GM23338 (cell line): Measurements from ENCODE around the gene FAM124B. TPM values are rescaled to one million over a fixed set of nuclear protein-coding genes. Genes with fewer than 3 reads are reported as not detected.

Experiments
- ATAC-seq: fragments of 200-7000 bp; cut with Tn5 transposase; 3 replicates; pipeline ENCODE4 v1.9.1; 2020
- DNase-seq: peaks from one replicate; pipeline ENCODE4 v3.0.0-alpha.2; 2015; ENCODE audit warnings: low spot score
- H2AFZ ChIP-seq: fragments of 200-600 bp; sonication (generic); 2 replicates; pipeline ENCODE4 v1.8.0; 2016; ENCODE audit warnings: antibody characterized with exemption, mild to moderate bottlenecking, moderate library complexity
- H3F3A ChIP-seq: fragments of 200-600 bp; sonication (generic); replicated peaks from 2 replicates; pipeline ENCODE4 v1.8.0; 2017; ENCODE audit warnings: antibody characterized with exemption, mixed run types, low read depth
- H3K27ac ChIP-seq: fragments of 200-600 bp; sonication (generic); 2 replicates; pipeline ENCODE4 v1.6.1; 2016; ENCODE audit warnings: low read depth
- H3K27me3 ChIP-seq: fragments of 200-600 bp; sonication (generic); 2 replicates; pipeline ENCODE4 v1.8.0; 2016; ENCODE audit warnings: mild to moderate bottlenecking, mixed run types, moderate library complexity; ENCODE audit not compliant: insufficient read depth
- H3K36me3 ChIP-seq: fragments of 200-600 bp; sonication (generic); 2 replicates; pipeline ENCODE4 v1.8.0; 2016; ENCODE audit warnings: mild to moderate bottlenecking; ENCODE audit not compliant: insufficient read depth
- H3K4me1 ChIP-seq: fragments of 200-600 bp; sonication (generic); 2 replicates; pipeline ENCODE4 v1.8.0; 2016; ENCODE audit warnings: mild to moderate bottlenecking, moderate library complexity; ENCODE audit not compliant: insufficient read depth
- H3K4me2 ChIP-seq: fragments of 200-600 bp; sonication (generic); 2 replicates; pipeline ENCODE4 v1.7.1; 2017; ENCODE audit warnings: mixed run types
- H3K4me3 ChIP-seq: fragments of 200-600 bp; sonication (generic); 2 replicates; pipeline ENCODE4 v1.6.1; 2016; ENCODE audit warnings: mixed run types
- H3K79me2 ChIP-seq: fragments of 200-600 bp; sonication (generic); replicated peaks from 2 replicates; pipeline ENCODE4 v1.8.0; 2017; ENCODE audit warnings: mild to moderate bottlenecking; ENCODE audit not compliant: insufficient read depth
- H3K9me2 ChIP-seq: fragments of 200-600 bp; sonication (generic); 2 replicates; pipeline ENCODE4 v1.8.0; 2017; ENCODE audit not compliant: insufficient read depth
- H4K20me1 ChIP-seq: fragments of 200-600 bp; sonication (generic); replicated peaks from 2 replicates; pipeline ENCODE4 v1.8.0; 2017; ENCODE audit warnings: mild to moderate bottlenecking; ENCODE audit not compliant: insufficient read depth
- H3K27ac Mint-ChIP-seq: 2 replicates; pipeline ENCODE4 v1.8.0; 2020; ENCODE audit warnings: inconsistent platforms, mild to moderate bottlenecking, moderate library complexity, mixed read lengths
- H3K27me3 Mint-ChIP-seq: 3 replicates; pipeline ENCODE4 v1.8.0; 2022; ENCODE audit warnings: low read depth, mild to moderate bottlenecking, moderate library complexity, mixed read lengths, inconsistent platforms; ENCODE audit not compliant: insufficient read depth, poor library complexity
- H3K36me3 Mint-ChIP-seq: 3 replicates; pipeline ENCODE4 v1.8.0; 2021; ENCODE audit warnings: low read depth, mild to moderate bottlenecking, inconsistent platforms, moderate library complexity, mixed read lengths
- H3K4me1 Mint-ChIP-seq: 3 replicates; pipeline ENCODE4 v1.8.0; 2020; ENCODE audit warnings: mild to moderate bottlenecking, inconsistent platforms, mixed read lengths
- H3K4me3 Mint-ChIP-seq: 3 replicates; pipeline ENCODE4 v1.8.0; 2021; ENCODE audit warnings: moderate library complexity, mild to moderate bottlenecking, inconsistent platforms, mixed read lengths
- H3K9me3 Mint-ChIP-seq: 3 replicates; pipeline ENCODE4 v1.8.0; 2020; ENCODE audit warnings: moderate library complexity, mild to moderate bottlenecking, inconsistent platforms, mixed read lengths
- CREB1 ChIP-seq: fragments of 250-450 bp; sonication (Bioruptor Pico); IDR thresholded peaks from 2 replicates; pipeline ENCODE4 v1.5.0; 2020; ENCODE audit warnings: low read depth, mild to moderate bottlenecking, moderate library complexity
- CTCF ChIP-seq, 2 experiments: fragments of 200-600 bp in 1 of 2; sonication (generic) in 1 of 2; conservative IDR thresholded peaks; 2 replicates each; pipeline versions ENCODE4 v1.5.1 to v1.6.1; 2016 to 2017; ENCODE audit warnings: antibody characterized with exemption in 2 of 2, low read depth in 2 of 2, mild to moderate bottlenecking in 2 of 2, moderate library complexity in 1 of 2
- ETS1 ChIP-seq: IDR thresholded peaks from 2 replicates; pipeline ENCODE4 v1.6.1; 2016; ENCODE audit warnings: antibody characterized with exemption
- EZH2 ChIP-seq: fragments of 200-600 bp; sonication (generic); IDR thresholded peaks from one replicate; pipeline ENCODE4 v1.8.0; 2017; ENCODE audit warnings: antibody characterized with exemption, mild to moderate bottlenecking, low read depth; ENCODE audit not compliant: unreplicated experiment
- EZH2phosphoT487 ChIP-seq: fragments of 200-600 bp; sonication (generic); IDR thresholded peaks from one replicate; pipeline ENCODE4 v1.8.1; 2018; ENCODE audit warnings: antibody characterized with exemption; ENCODE audit not compliant: unreplicated experiment
- JUNB ChIP-seq: IDR thresholded peaks from one replicate; pipeline ENCODE4 v1.6.1; 2016; ENCODE audit warnings: antibody characterized with exemption; ENCODE audit not compliant: unreplicated experiment
- NANOG ChIP-seq: IDR thresholded peaks from 2 replicates; pipeline ENCODE4 v1.6.1; 2016; ENCODE audit warnings: antibody characterized with exemption, borderline replicate concordance
- POLR2AphosphoS5 ChIP-seq: IDR thresholded peaks from 2 replicates; pipeline ENCODE4 v1.6.1; 2016; ENCODE audit warnings: antibody characterized with exemption, low read depth
- REST ChIP-seq: IDR thresholded peaks from one replicate; pipeline ENCODE4 v1.6.1; 2018; ENCODE audit warnings: antibody characterized with exemption; ENCODE audit not compliant: unreplicated experiment
- STAT1 ChIP-seq: IDR thresholded peaks from one replicate; pipeline ENCODE4 v1.6.1; 2016; ENCODE audit warnings: antibody characterized with exemption; ENCODE audit not compliant: unreplicated experiment
- ZNF114 ChIP-seq: fragments of 250-450 bp; sonication (Bioruptor Pico); IDR thresholded peaks from 2 replicates; pipeline ENCODE4 v1.5.0; 2020; ENCODE audit warnings: mild to moderate bottlenecking, moderate library complexity
- ZNF331 ChIP-seq: fragments of 250-450 bp; sonication (Bioruptor Pico); IDR thresholded peaks from 2 replicates; pipeline ENCODE4 v1.5.0; 2020; ENCODE audit warnings: low read depth, mild to moderate bottlenecking, moderate library complexity
- polyA plus RNA-seq: library from polyadenylated mRNA; unstranded; fragments of >200 nt; fragmentation: Nextera tagmentation; extraction: Ambion mirVana; gene quantifications from 2 replicates; pipeline ENCODE4 v1.2.1, GENCODE V29; 2016
- total RNA-seq: library from RNA; depleted of rRNA; stranded (reverse); fragments of >200 nt; shearing (Covaris generic); gene quantifications from 2 replicates; pipeline ENCODE4 v1.2.3, GENCODE V29; 2014
- TF ChIP-seq, protein P1 (sequence below): fragments of 250-450 bp; sonication (Bioruptor Pico); IDR thresholded peaks from 2 replicates; pipeline ENCODE4 v1.5.0; 2020; ENCODE audit warnings: mild to moderate bottlenecking, moderate library complexity

The FAM124B gene
- total and polyA plus RNA-seq, 2 experiments from 2014 or later: 3.0 to 6.9 TPM

GRCh38 chr2:224400174-224400810 is 1.6 kb downstream of the FAM124B start:
- no peak for DNase-seq
- Mint-ChIP-seq H3K4me3 (no peak overlapping the region), H3K4me1 (peaks cover 6% of the 10 kb centered on the region; the same call in 2 of the 3 replicates), H3K36me3 (peaks cover 11% of the 10 kb centered on the region; the same call in 2 of the 3 replicates), H3K9me3 (peaks cover 7% of the 10 kb centered on the region; the same call in 1 of the 3 replicates), H3K27me3 (peaks cover 1% of the 10 kb centered on the region), H3K27ac (no peak overlapping the region)
- H3K4me2 ChIP-seq: no peak overlapping the region
- no peaks in the 10 kb centered on the region for H3K9me2 ChIP-seq
- peaks cover 7% of the 10 kb centered on the region for H3K4me1 ChIP-seq
- H3K36me3 ChIP-seq: no peaks in the 10 kb centered on the region; the same call in 1 of the 2 replicates
- no peaks in the 10 kb centered on the region for H4K20me1 ChIP-seq
- no peak overlapping the region for H3K4me3 ChIP-seq
- H3K27me3 ChIP-seq: no peaks in the 10 kb centered on the region
- TF ChIP-seq EZH2phosphoT487: no peak
- TF ChIP-seq ZNF114 (CRISPR knock-in tag): no peak
- TF ChIP-seq, protein P1, sequence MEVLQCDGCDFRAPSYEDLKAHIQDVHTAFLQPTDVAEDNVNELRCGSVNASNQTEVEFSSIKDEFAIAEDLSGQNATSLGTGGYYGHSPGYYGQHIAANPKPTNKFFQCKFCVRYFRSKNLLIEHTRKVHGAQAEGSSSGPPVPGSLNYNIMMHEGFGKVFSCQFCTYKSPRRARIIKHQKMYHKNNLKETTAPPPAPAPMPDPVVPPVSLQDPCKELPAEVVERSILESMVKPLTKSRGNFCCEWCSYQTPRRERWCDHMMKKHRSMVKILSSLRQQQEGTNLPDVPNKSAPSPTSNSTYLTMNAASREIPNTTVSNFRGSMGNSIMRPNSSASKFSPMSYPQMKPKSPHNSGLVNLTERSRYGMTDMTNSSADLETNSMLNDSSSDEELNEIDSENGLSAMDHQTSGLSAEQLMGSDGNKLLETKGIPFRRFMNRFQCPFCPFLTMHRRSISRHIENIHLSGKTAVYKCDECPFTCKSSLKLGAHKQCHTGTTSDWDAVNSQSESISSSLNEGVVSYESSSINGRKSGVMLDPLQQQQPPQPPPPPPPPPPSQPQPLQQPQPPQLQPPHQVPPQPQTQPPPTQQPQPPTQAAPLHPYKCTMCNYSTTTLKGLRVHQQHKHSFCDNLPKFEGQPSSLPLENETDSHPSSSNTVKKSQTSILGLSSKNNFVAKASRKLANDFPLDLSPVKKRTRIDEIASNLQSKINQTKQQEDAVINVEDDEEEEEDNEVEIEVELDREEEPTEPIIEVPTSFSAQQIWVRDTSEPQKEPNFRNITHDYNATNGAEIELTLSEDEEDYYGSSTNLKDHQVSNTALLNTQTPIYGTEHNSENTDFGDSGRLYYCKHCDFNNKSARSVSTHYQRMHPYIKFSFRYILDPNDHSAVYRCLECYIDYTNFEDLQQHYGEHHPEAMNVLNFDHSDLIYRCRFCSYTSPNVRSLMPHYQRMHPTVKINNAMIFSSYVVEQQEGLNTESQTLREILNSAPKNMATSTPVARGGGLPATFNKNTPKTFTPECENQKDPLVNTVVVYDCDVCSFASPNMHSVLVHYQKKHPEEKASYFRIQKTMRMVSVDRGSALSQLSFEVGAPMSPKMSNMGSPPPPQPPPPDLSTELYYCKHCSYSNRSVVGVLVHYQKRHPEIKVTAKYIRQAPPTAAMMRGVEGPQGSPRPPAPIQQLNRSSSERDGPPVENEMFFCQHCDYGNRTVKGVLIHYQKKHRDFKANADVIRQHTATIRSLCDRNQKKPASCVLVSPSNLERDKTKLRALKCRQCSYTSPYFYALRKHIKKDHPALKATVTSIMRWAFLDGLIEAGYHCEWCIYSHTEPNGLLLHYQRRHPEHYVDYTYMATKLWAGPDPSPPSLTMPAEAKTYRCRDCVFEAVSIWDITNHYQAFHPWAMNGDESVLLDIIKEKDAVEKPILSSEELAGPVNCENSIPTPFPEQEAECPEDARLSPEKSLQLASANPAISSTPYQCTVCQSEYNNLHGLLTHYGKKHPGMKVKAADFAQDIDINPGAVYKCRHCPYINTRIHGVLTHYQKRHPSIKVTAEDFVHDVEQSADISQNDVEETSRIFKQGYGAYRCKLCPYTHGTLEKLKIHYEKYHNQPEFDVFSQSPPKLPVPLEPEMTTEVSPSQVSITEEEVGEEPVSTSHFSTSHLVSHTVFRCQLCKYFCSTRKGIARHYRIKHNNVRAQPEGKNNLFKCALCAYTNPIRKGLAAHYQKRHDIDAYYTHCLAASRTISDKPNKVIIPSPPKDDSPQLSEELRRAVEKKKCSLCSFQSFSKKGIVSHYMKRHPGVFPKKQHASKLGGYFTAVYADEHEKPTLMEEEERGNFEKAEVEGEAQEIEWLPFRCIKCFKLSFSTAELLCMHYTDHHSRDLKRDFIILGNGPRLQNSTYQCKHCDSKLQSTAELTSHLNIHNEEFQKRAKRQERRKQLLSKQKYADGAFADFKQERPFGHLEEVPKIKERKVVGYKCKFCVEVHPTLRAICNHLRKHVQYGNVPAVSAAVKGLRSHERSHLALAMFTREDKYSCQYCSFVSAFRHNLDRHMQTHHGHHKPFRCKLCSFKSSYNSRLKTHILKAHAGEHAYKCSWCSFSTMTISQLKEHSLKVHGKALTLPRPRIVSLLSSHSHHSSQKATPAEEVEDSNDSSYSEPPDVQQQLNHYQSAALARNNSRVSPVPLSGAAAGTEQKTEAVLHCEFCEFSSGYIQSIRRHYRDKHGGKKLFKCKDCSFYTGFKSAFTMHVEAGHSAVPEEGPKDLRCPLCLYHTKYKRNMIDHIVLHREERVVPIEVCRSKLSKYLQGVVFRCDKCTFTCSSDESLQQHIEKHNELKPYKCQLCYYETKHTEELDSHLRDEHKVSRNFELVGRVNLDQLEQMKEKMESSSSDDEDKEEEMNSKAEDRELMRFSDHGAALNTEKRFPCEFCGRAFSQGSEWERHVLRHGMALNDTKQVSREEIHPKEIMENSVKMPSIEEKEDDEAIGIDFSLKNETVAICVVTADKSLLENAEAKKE (CRISPR knock-in tag): no peak
- no peak for TF ChIP-seq EZH2
- TF ChIP-seq NANOG: no peak
- no peak for TF ChIP-seq POLR2AphosphoS5
- TF ChIP-seq JUNB: no peak
- TF ChIP-seq ZNF331 (CRISPR knock-in tag): no peak
- no peak for TF ChIP-seq CREB1
- TF ChIP-seq ETS1: no peak
- TF ChIP-seq REST: no peak
- TF ChIP-seq CTCF (conservative IDR thresholded peaks at IDR 0.05; ENCODE audit: low read depth in 2 of 2): no peak
- TF ChIP-seq STAT1: no peak
- no peaks in the 10 kb centered on the region for H3F3A ChIP-seq
- no peaks in the 10 kb centered on the region for H3K79me2 ChIP-seq
- no peak overlapping the region for H3K27ac ChIP-seq
- no peak for ATAC-seq
- no peak overlapping the region for H2AFZ ChIP-seq
